IMR-90 (cell line): Measurements from ENCODE around the gene ERVW-1. TPM values are rescaled to one million over a fixed set of nuclear protein-coding genes. Genes with fewer than 3 reads are reported as not detected.

Source experiments
- ATAC-seq: fragments of 200-7000 bp; cut with Tn5 transposase; 2 replicates; pipeline ENCODE4 v1.9.1; 2020; ENCODE audit warnings: low read depth, mild to moderate bottlenecking, moderate library complexity
- BruUV-seq: library from RNA; stranded (reverse); fragments of 400-500 nt; replicated peaks from 2 replicates; lab custom pipeline; 2021; lab: Mats Ljungman, UMichigan
- CTCF ChIA-PET: fragments of 300-600 bp; formaldehyde crosslinking; extraction: SDS; loops from one replicate; lab custom pipeline; 2021; ENCODE audit warnings: antibody characterized with exemption; lab: Yijun Ruan, JAX
- POLR2A ChIA-PET: fragments of 300-600 bp; sonication (Branson Sonifier 250); formaldehyde crosslinking; loops from one replicate; lab custom pipeline; 2022; ENCODE audit warnings: antibody characterized with exemption; ENCODE audit not compliant: unreplicated experiment; lab: Charles Lee
- DNase-seq: peaks from one replicate; pipeline ENCODE4 v3.0.0; 2013
- H2AFZ ChIP-seq: replicated peaks from 2 replicates; pipeline ENCODE3; 2013; ENCODE audit warnings: low read length, mild to moderate bottlenecking; ENCODE audit not compliant: poor library complexity
- H2AK5ac ChIP-seq: 2 replicates; pipeline ENCODE4 v1.6.1; 2013; ENCODE audit warnings: low read depth, low read length, inconsistent platforms
- H2AK9ac ChIP-seq: replicated peaks from 2 replicates; pipeline ENCODE3; 2013; ENCODE audit warnings: mild to moderate bottlenecking, low read depth, low read length, moderate library complexity; ENCODE audit not compliant: poor library complexity
- H2BK120ac ChIP-seq: 2 replicates; pipeline ENCODE4 v1.6.1; 2013; ENCODE audit warnings: low read depth, low read length, inconsistent platforms
- H2BK15ac ChIP-seq: 3 replicates; pipeline ENCODE4 v1.6.1; 2013; ENCODE audit warnings: low read depth, low read length, inconsistent platforms
- H2BK20ac ChIP-seq: 2 replicates; pipeline ENCODE4 v1.6.1; 2013; ENCODE audit warnings: low read depth, mild to moderate bottlenecking, inconsistent platforms, low read length, moderate library complexity
- H2BK5ac ChIP-seq: 2 replicates; pipeline ENCODE4 v1.6.1; 2013; ENCODE audit warnings: mild to moderate bottlenecking, low read depth, low read length, inconsistent platforms; ENCODE audit not compliant: poor library complexity, severe bottlenecking
- H3K14ac ChIP-seq: replicated peaks from 2 replicates; pipeline ENCODE4 v1.6.1; 2013; ENCODE audit warnings: low read depth, low read length, inconsistent platforms
- H3K18ac ChIP-seq: 2 replicates; pipeline ENCODE4 v1.6.1; 2013; ENCODE audit warnings: low read depth, low read length, control low read depth
- H3K23ac ChIP-seq: 2 replicates; pipeline ENCODE4 v1.6.1; 2013; ENCODE audit warnings: low read depth, low read length, inconsistent platforms
- H3K27ac ChIP-seq: 2 replicates; pipeline ENCODE4 v1.5.1; 2013; ENCODE audit warnings: mild to moderate bottlenecking, control low read depth, low read length; ENCODE audit not compliant: insufficient read depth
- H3K27me3 ChIP-seq: 2 replicates; pipeline ENCODE4 v1.6.1; 2013; ENCODE audit warnings: low read length; ENCODE audit not compliant: control insufficient read depth, insufficient read depth
- H3K36me3 ChIP-seq: 2 replicates; pipeline ENCODE4 v1.6.1; 2013; ENCODE audit warnings: low read length, mixed read lengths; ENCODE audit not compliant: control insufficient read depth, insufficient read depth
- H3K4ac ChIP-seq: 2 replicates; pipeline ENCODE4 v1.6.1; 2013; ENCODE audit warnings: low read depth, low read length, inconsistent platforms
- H3K4me1 ChIP-seq: 2 replicates; pipeline ENCODE4 v1.6.1; 2013; ENCODE audit warnings: low read length, mixed read lengths; ENCODE audit not compliant: control insufficient read depth, insufficient read depth
- H3K4me2 ChIP-seq: 2 replicates; pipeline ENCODE4 v1.6.1; 2013; ENCODE audit warnings: low read depth, mild to moderate bottlenecking, control low read depth, low read length, moderate library complexity
- H3K4me3 ChIP-seq: 2 replicates; pipeline ENCODE4 v1.5.1; 2013; ENCODE audit warnings: low read depth, mild to moderate bottlenecking, control low read depth, low read length, moderate library complexity; ENCODE audit not compliant: insufficient read depth
- H3K56ac ChIP-seq: 2 replicates; pipeline ENCODE4 v1.6.1; 2013; ENCODE audit warnings: low read length, inconsistent platforms; ENCODE audit not compliant: insufficient read depth; ENCODE audit errors: extremely low read depth
- H3K79me1 ChIP-seq, 2 experiments: 2 replicates each; pipeline ENCODE4 v1.6.1; 2013; ENCODE audit warnings: low read length in 2 of 2, inconsistent platforms in 1 of 2, low read depth in 1 of 2
- H3K9ac ChIP-seq: 2 replicates; pipeline ENCODE4 v1.6.1; 2013; ENCODE audit warnings: low read depth, low read length, control low read depth
- H3K9me1 ChIP-seq: 2 replicates; pipeline ENCODE4 v1.6.1; 2013; ENCODE audit warnings: low read length, inconsistent platforms; ENCODE audit not compliant: insufficient read depth
- H3K9me3 ChIP-seq: 2 replicates; pipeline ENCODE4 v1.6.1; 2013; ENCODE audit warnings: low read length; ENCODE audit not compliant: control insufficient read depth, insufficient read depth
- H4K20me1 ChIP-seq: 2 replicates; pipeline ENCODE4 v1.6.1; 2013; ENCODE audit warnings: low read length, inconsistent platforms; ENCODE audit not compliant: insufficient read depth
- H4K5ac ChIP-seq: 2 replicates; pipeline ENCODE4 v1.6.1; 2013; ENCODE audit warnings: mild to moderate bottlenecking, low read depth, low read length, control low read depth
- H4K8ac ChIP-seq, 2 experiments: 2 replicates each; pipeline ENCODE4 v1.6.1; 2013; ENCODE audit warnings: low read depth in 2 of 2, low read length in 2 of 2, control low read depth in 1 of 2, inconsistent platforms in 1 of 2
- H4K91ac ChIP-seq: 2 replicates; pipeline ENCODE4 v1.6.1; 2013; ENCODE audit warnings: low read depth, low read length, inconsistent platforms; ENCODE audit not compliant: insufficient read depth
- BHLHE40 ChIP-seq: fragments of 150-350 bp; IDR thresholded peaks from 2 replicates; pipeline ENCODE4 v1.6.1; 2016; ENCODE audit warnings: mild to moderate bottlenecking, low read depth, low read length
- MAZ ChIP-seq: IDR thresholded peaks from 2 replicates; pipeline ENCODE4 v1.6.1; 2012; ENCODE audit warnings: low read depth, mild to moderate bottlenecking, low read length, improper control_type of control experiment, moderate library complexity, borderline replicate concordance
- MXI1 ChIP-seq: IDR thresholded peaks from 2 replicates; pipeline ENCODE4 v1.6.1; 2012; ENCODE audit warnings: low read depth, mild to moderate bottlenecking, low read length, moderate library complexity, borderline replicate concordance
- NFE2L2 ChIP-seq: fragments of 150-350 bp; IDR thresholded peaks from 2 replicates; pipeline ENCODE4 v1.6.1; 2016; ENCODE audit warnings: low read depth, mild to moderate bottlenecking, low read length
- RAD21 ChIP-seq: IDR thresholded peaks from 2 replicates; pipeline ENCODE4 v1.6.1; 2012; ENCODE audit warnings: low read length, improper control_type of control experiment
- RCOR1 ChIP-seq: IDR thresholded peaks from 2 replicates; pipeline ENCODE4 v1.6.1; 2012; ENCODE audit warnings: mild to moderate bottlenecking, low read length, improper control_type of control experiment; ENCODE audit not compliant: insufficient replicate concordance
- RFX5 ChIP-seq: IDR thresholded peaks from 2 replicates; pipeline ENCODE4 v1.8.0; 2012; ENCODE audit warnings: low read depth, mild to moderate bottlenecking, low read length, moderate library complexity
- SMC3 ChIP-seq: fragments of 150-350 bp; IDR thresholded peaks from 2 replicates; pipeline ENCODE4 v1.6.1; 2016; ENCODE audit warnings: low read depth, mild to moderate bottlenecking, antibody characterized with exemption, low read length, moderate library complexity
- WGBS, 2 experiments: methylation state at CpG; one replicate each; pipeline versions ENCODE4 v1.1.5 to v1.1.7; 2013; ENCODE audit warnings: missing lambda C conversion rate in 2 of 2; ENCODE audit not compliant: insufficient read length in 1 of 2; ENCODE audit errors: extremely low coverage in 2 of 2; 5-methylcytosine and 5-hydroxymethylcytosine counted together
- dilution Hi-C: fragments of 300-500 bp; cut with HindIII; formaldehyde crosslinking; loops from one replicate; pipeline ENCODE4 v1.14.3; 2018; ENCODE audit warnings: low sequenced_read_pairs; ENCODE audit not compliant: unreplicated experiment
- in situ Hi-C: fragments of 300-500 bp; cut with MboI; formaldehyde crosslinking; loops from 3 replicates; pipeline ENCODE4 v1.14.3; 2019; ENCODE audit warnings: low sequenced_read_pairs, inconsistent platforms, mixed read lengths
- intact Hi-C: fragments of 100-400 bp; cut with micrococcal nuclease; formaldehyde crosslinking; loops from 2 replicates; pipeline ENCODE4 v1.10.0; 2022
- polyA plus RNA-seq, 3 experiments: library from polyadenylated mRNA; depleted of rRNA; stranded (reverse); fragments of >200 nt; gene quantifications; 2 replicates each; pipeline ENCODE4 v1.2.3, GENCODE V29; 2012; ENCODE audit warnings: low replicate concordance in 1 of 3
- total RNA-seq: library from RNA; depleted of rRNA; stranded (reverse); fragments of >200 nt; gene quantifications from 2 replicates; pipeline ENCODE4 v1.2.3, GENCODE V29; 2012
- TF ChIP-seq, protein P1 (sequence below): fragments of 150-350 bp; IDR thresholded peaks from 2 replicates; pipeline ENCODE4 v1.6.1; 2016; ENCODE audit warnings: low read depth, mild to moderate bottlenecking, low read length, moderate library complexity, borderline replicate concordance

ERVW-1 gene
- total and polyA plus RNA-seq, 2 of the 4 experiments (the other 2 are of a cell fraction) = not detected

DNA sequence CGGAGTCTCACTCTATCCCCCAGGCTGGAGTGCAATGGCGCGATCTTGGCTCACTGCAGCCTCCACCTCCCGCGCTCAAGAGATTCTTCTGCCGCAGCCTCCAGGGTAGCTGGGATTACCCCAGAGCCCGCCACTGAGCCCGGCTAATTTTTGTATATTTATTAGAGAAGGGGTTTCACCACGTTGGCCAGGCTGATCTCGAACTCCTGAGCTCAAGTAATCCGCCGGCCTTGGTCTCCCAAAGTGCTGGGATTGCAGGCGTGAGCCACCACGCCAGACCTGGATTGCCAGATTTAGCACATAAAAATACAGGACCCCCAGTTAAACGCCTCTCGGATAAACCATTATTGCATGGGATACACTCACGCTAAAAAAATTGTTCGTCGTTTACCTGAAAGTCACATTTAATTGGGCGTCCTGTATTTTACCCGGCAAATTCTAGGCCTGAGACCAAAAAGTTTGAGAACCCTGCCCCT lies 30.8 kb downstream of the ERVW-1 start:
- dilution Hi-C loops (no loop called here), in situ Hi-C loops (no loop called here), intact Hi-C loops (loop anchor here (1.0 to 5.0 kb wide), 10 partner anchors 22 to 1360 kb away; partner anchors contain the start of genes AKAP9, FZD1, LRRD1 and MTERF1)
- ATAC-seq (no peak), DNase-seq (no peak)
- Histone ChIP-seq H3K4me1 (0 out of 2 replicates have a peak, but pooled peaks cover 2% of the 10 kb centered on the region), H3K23ac (no peak overlapping the region), H3K9me3 (no peaks in the 10 kb centered on the region; the same call in 1 of the 2 replicates), H3K27ac (no peak overlapping the region), H4K5ac (no peak overlapping the region), H3K4me2 (no peak overlapping the region), H2AK9ac (no peak overlapping the region), H3K4ac (no peak overlapping the region), H3K9me1 (no peaks in the 10 kb centered on the region), H3K9ac (no peak overlapping the region), H4K8ac (peak overlapping the region in 1 of 2 experiments; percentile 62; a peak in 1 of 4 replicates), H2BK5ac (no peak overlapping the region), H3K27me3 (peaks cover 4% of the 10 kb centered on the region), H2AK5ac (no peak overlapping the region), H3K56ac (no peak overlapping the region), H4K20me1 (no peaks in the 10 kb centered on the region), H2BK15ac (no peak overlapping the region), H3K18ac (no peak overlapping the region), H3K4me3 (no peak overlapping the region), H2BK120ac (no peak overlapping the region), H3K14ac (no peak overlapping the region), H3K79me1 (peaks cover 16 to 28% of the 10 kb centered on the region in 2 experiments; a peak in 3 of 4 replicates), H2BK20ac (no peak overlapping the region), H4K91ac (no peak overlapping the region), H3K36me3 (peaks cover 5% of the 10 kb centered on the region), H2AFZ (peak overlapping the region; percentile 77)
- no TSS peak for BruUV-seq
- POLR2A ChIA-PET = no interaction called here
- 0% methylated on average over 6 of the region's 21 CpGs; no CpG with 5 or more reads in 1 of the 2 experiments for WGBS, 2 experiments
- CTCF ChIA-PET = interaction anchor here (0.7 to 2.4 kb wide), 11 partner anchors 9 to 1357 kb away, joined by 3 to 19 read pairs (median 4); partner anchors contain the start of gene MTERF1
- peak; percentile 77 for TF ChIP-seq SMC3
- no peak for TF ChIP-seq MAZ
- TF ChIP-seq, protein P1, sequence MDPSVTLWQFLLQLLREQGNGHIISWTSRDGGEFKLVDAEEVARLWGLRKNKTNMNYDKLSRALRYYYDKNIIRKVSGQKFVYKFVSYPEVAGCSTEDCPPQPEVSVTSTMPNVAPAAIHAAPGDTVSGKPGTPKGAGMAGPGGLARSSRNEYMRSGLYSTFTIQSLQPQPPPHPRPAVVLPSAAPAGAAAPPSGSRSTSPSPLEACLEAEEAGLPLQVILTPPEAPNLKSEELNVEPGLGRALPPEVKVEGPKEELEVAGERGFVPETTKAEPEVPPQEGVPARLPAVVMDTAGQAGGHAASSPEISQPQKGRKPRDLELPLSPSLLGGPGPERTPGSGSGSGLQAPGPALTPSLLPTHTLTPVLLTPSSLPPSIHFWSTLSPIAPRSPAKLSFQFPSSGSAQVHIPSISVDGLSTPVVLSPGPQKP = no peak
- TF ChIP-seq MXI1 = no peak
- TF ChIP-seq RCOR1 = no peak
- TF ChIP-seq NFE2L2 = no peak
- TF ChIP-seq RFX5 = no peak
- TF ChIP-seq BHLHE40 = no peak
- TF ChIP-seq RAD21 = peak; percentile 93
